ENCODE data around the gene MOCS3. TPM values are rescaled to one million over a fixed set of nuclear protein-coding genes. Genes with fewer than 3 reads are reported as not detected.

The MOCS3 gene
- total and polyA plus RNA-seq, 2 experiments from 2014 or later: 4.0 to 8.6 TPM

DNA sequence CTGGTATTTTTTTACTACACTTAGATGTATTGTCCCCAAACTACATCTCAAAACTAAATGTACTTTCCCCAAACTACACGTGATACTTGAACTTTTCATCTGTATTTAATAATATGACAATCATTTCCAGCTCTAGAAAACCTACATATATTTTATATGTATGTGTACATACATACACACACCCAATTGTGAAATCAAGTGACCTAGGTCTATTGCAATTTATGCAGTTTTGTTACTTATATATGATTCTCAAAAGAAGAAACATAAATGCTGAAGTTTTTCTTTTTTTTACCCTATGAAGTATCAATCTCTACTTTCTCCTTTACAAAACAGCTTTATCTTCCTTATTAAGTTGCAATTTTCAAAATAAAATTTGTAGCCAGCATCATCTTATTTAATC is 32.1 kb upstream of the MOCS3 start:
- Histone ChIP-seq H3K79me2 (peaks cover 90% of the 10 kb centered on the region), H3K36me3 (replicated peaks; ENCODE audit: insufficient read depth, low read depth) (no peaks in the 10 kb centered on the region), H3K4me3 (no peak overlapping the region), H3K9me2 (replicated peaks; ENCODE audit: insufficient read depth) (no peaks in the 10 kb centered on the region), H3K9me3 (ENCODE audit: low read depth) (no peaks in the 10 kb centered on the region), H4K20me1 (ENCODE audit: insufficient read depth, poor library complexity, severe bottlenecking) (peaks cover 84% of the 10 kb centered on the region), H2AFZ (no peak overlapping the region), H3K4me1 (ENCODE audit: insufficient read depth) (peaks cover 26% of the 10 kb centered on the region), H3K4me2 (peak overlapping the region; percentile 96), H3K27me3 (no peaks in the 10 kb centered on the region), H3K27ac (no peak overlapping the region)
- DNase-seq (ENCODE audit: low spot score): no peak
- TF ChIP-seq EZH2 (IDR thresholded peaks at IDR 0.05; ENCODE audit: borderline replicate concordance) (no peak), EZH2phosphoT487 (IDR thresholded peaks at IDR 0.05; ENCODE audit: low read depth, severe bottlenecking, unreplicated experiment) (no peak)
- TF ChIP-seq, protein P1, sequence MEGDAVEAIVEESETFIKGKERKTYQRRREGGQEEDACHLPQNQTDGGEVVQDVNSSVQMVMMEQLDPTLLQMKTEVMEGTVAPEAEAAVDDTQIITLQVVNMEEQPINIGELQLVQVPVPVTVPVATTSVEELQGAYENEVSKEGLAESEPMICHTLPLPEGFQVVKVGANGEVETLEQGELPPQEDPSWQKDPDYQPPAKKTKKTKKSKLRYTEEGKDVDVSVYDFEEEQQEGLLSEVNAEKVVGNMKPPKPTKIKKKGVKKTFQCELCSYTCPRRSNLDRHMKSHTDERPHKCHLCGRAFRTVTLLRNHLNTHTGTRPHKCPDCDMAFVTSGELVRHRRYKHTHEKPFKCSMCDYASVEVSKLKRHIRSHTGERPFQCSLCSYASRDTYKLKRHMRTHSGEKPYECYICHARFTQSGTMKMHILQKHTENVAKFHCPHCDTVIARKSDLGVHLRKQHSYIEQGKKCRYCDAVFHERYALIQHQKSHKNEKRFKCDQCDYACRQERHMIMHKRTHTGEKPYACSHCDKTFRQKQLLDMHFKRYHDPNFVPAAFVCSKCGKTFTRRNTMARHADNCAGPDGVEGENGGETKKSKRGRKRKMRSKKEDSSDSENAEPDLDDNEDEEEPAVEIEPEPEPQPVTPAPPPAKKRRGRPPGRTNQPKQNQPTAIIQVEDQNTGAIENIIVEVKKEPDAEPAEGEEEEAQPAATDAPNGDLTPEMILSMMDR (IDR thresholded peaks at IDR 0.05; ENCODE audit: poor library complexity): no peak
- 65% methylated on average over 1 of the region's 1 CpG for whole genome bisulfite sequencing (ENCODE audit: low lambda C conversion rate, missing lambda C conversion rate)

GRCh38 chr20:50928469-50928868 is 30.1 kb upstream of the MOCS3 start:
- Histone ChIP-seq H3K27ac (peak overlapping the region; percentile 60), H3K4me2 (peak overlapping the region; percentile 96), H4K20me1 (ENCODE audit: insufficient read depth, poor library complexity, severe bottlenecking) (peaks cover 65% of the 10 kb centered on the region), H2AFZ (no peak overlapping the region), H3K4me3 (peak overlapping the region; percentile 22), H3K9me3 (ENCODE audit: low read depth) (no peaks in the 10 kb centered on the region), H3K27me3 (no peaks in the 10 kb centered on the region), H3K36me3 (replicated peaks; ENCODE audit: insufficient read depth, low read depth) (no peaks in the 10 kb centered on the region), H3K4me1 (ENCODE audit: insufficient read depth) (peaks cover 31% of the 10 kb centered on the region), H3K9me2 (replicated peaks; ENCODE audit: insufficient read depth) (no peaks in the 10 kb centered on the region), H3K79me2 (peaks cover 70% of the 10 kb centered on the region)
- no peak for DNase-seq (ENCODE audit: low spot score)
- 75% methylated on average over 5 of the region's 5 CpGs for WGBS (ENCODE audit: low lambda C conversion rate, missing lambda C conversion rate)
- no peak for TF ChIP-seq EZH2 (IDR thresholded peaks at IDR 0.05; ENCODE audit: borderline replicate concordance)
- no peak for TF ChIP-seq EZH2phosphoT487 (IDR thresholded peaks at IDR 0.05; ENCODE audit: low read depth, severe bottlenecking, unreplicated experiment)
- TF ChIP-seq, protein P1 (IDR thresholded peaks at IDR 0.05; ENCODE audit: poor library complexity): no peak

GRCh38 chr20:50929299-50930138 is 29.1 kb upstream of the MOCS3 start:
- Histone ChIP-seq H4K20me1 (ENCODE audit: insufficient read depth, poor library complexity, severe bottlenecking) (peaks cover 54% of the 10 kb centered on the region), H3K79me2 (peaks cover 60% of the 10 kb centered on the region)

More at GRCh38 chr20:50929299-50930138, 29.1 kb upstream of the MOCS3 start:
- Histone ChIP-seq H2AFZ (no peak overlapping the region), H3K4me1 (ENCODE audit: insufficient read depth) (peaks cover 31% of the 10 kb centered on the region), H3K9me2 (replicated peaks; ENCODE audit: insufficient read depth) (no peaks in the 10 kb centered on the region), H3K9me3 (ENCODE audit: low read depth) (no peaks in the 10 kb centered on the region), H3K4me3 (peak overlapping the region; percentile 48), H3K27ac (peak overlapping the region; percentile 83), H3K36me3 (replicated peaks; ENCODE audit: insufficient read depth, low read depth) (no peaks in the 10 kb centered on the region), H3K27me3 (no peaks in the 10 kb centered on the region), H3K4me2 (peak overlapping the region; percentile 96)
- no peak for TF ChIP-seq EZH2 (IDR thresholded peaks at IDR 0.05; ENCODE audit: borderline replicate concordance)
- TF ChIP-seq, protein P1 (IDR thresholded peaks at IDR 0.05; ENCODE audit: poor library complexity): peak; percentile 97
- 10% methylated on average over 13 of the region's 13 CpGs for WGBS (ENCODE audit: low lambda C conversion rate, missing lambda C conversion rate)
- DNase-seq (ENCODE audit: low spot score): peak; percentile 98
